ENCODE results near the gene TACC2.
"Not testable (repeated sequence)": the region's sequence is repeated elsewhere in the genome, so short reads cannot be mapped to it uniquely, and the experiment has no call there.

Gene TACC2

DNA sequence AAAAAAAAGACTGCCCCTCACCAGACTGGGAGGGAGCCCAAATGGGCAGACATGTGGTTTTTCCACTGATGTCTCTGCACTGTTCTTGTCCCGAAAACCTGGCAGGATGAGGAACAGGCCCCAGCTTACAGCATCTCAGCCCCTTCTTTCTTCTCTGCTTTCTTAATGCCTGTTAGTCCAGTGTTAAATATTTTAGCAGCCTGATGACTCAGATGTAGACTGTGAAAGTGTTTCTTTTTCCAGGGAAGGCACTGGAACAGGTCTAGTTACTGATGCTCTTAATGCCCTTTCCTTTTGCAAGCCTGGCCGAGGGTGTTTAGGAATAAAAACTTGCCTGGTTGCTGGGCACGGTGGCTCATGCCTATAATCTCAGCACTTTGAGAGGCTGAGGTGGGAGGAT lies 107.7 kb downstream of the TACC2 start:
- DNase-seq, result no peak

DNA sequence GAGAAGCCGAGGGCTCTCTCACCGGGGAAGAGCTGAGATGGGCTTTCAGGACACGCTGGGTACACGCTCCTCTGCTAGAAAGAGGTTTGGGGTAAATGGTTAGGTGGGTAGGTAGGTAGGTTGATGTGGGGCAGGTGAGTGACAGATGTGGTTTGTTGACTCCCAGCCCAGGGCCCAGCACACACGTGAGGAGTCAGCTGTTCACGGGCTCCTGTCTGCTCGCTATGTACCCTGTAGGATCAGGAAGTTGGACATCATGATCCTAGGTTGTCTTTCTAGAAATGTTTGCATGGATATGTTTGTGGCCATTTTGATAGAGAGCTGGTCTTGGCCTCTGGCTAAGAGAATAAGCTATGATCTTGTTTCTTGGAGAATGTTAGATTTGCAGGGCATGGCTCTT lies 109.0 kb downstream of the TACC2 start:
- no peak for DNase-seq

GRCh38 chr10:122098924-122099323 lies 110.0 kb downstream of the TACC2 start:
- no peak for DNase-seq

DNA sequence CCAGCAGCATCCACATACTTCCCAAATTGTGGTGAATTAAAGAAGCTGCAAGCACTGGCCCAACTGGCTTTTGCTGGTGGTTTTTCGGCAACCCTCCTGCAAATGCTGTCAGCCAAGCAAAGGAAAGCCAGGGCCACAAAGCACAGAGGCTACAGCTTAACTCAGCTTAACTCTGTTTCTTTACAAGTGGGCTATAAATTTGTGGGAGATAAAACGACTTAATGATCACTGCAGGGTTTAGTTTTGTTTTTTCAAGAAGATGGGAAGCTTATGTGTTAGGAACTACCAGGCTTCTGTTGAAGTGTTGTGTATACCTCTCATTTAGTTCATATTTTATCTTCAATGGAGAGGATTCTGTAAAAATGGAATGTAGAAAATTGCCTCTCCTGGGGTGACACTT lies 110.6 kb downstream of the TACC2 start:
- no peak for DNase-seq

- no peak for DNase-seq
Observed at GRCh38 chr10:122102146-122102868, 113.3 kb downstream of the TACC2 start.

- DNase-seq, result no peak
Observed at GRCh38 chr10:122102869-122103525, 114.0 kb downstream of the TACC2 start.

- no peak for DNase-seq
Observed at GRCh38 chr10:122103592-122103991, 114.6 kb downstream of the TACC2 start.

GRCh38 chr10:122108786-122109185 lies 119.8 kb downstream of the TACC2 start:
- DNase-seq, result not testable (repeated sequence)

DNA sequence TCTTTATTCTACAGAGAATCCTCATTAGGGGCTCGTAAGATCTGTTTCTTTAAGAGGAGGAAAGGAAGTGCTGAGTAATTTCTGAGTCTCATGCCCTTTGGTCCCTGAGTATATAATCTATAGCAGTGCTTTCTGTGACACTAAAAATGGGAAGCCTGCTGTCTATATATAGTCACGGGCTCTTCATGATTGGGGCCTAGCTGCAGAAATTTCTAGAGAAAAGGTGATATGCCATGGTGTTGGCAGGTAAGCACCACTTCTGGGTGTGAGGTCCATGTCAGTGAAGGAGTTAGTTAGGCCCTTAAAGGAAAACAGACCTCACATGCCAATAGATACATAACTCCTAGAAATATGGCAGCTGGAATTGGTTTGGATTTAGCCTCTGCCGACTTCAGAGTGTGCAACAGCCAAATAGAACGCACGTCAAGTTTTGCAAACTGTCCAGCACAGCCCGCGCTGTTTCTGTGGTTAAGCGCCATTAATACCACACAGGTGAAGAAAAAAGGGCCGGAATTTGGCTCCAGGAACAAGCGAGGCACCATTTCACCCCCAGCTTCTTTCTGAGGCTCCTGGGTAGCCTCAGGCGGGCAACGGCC lies 123.2 kb downstream of the TACC2 start:
- DNase-seq, result no peak

DNA sequence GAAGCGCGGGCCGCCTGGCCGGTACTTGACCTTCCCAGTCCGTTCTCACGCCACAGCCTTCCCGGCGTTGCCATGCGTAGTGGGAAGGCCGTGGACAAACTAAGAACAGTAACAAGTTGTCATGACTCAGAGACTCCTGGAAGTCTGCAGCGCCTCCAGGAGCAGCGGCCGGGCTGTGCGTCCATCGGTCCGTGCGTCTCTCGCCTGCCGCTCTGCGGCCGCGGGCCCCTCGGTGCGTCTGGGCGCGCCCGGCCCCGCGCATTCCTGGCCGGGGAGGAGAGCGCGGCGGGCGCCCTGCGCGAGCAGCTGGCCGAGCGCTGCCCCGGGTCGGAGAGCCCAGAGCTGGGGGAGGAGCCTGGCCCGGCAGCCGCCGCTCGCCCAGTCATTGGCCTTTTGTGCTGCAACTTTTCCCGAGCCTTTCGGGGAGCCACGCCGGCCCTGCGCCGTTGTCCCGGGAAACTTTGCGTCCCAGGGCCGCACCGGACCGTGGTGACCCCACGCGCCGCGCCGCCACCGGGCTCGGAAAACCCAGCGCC lies 123.7 kb downstream of the TACC2 start:
- no peak for DNase-seq

GRCh38 chr10:122113161-122113944 lies 124.4 kb downstream of the TACC2 start:
- no peak for DNase-seq

DNA sequence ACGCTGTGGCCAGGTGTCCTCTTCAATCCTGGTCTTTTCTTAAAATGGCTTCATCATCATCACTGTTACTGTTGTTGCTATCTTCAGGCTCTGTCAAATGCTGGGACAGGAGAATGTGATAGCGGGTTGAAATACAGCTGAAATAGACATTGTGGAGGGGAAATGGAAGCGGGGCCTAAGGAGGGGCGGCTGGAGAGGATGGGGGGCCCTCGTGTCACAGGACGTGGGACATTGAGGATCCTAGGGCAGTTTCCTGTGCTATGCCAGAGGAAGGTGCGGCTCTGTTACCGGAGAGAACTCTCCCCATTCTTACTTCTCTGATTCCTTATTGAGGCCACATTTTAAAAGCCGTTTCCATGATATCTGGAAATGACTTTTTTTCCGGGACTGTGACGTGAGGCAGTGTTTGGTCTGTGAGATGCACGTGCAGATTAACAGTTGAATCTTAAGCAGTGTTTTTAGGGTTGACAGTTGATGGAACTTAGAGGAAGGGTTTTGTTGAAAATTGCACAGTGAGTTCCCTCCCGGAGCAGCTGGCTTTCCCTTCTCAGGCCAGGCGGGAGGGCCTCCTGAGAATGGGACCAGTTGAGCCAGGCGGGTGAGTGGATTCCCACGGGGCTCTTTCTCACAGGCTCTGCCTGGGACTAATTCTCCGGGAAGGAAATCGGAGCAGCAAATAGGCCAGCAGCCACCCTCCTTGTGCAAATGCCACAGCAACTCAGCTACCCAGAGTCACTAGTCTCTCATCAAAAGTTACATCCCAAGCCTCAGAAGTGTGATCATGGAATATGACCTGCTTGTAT lies 125.2 kb downstream of the TACC2 start:
- no peak for DNase-seq

DNA sequence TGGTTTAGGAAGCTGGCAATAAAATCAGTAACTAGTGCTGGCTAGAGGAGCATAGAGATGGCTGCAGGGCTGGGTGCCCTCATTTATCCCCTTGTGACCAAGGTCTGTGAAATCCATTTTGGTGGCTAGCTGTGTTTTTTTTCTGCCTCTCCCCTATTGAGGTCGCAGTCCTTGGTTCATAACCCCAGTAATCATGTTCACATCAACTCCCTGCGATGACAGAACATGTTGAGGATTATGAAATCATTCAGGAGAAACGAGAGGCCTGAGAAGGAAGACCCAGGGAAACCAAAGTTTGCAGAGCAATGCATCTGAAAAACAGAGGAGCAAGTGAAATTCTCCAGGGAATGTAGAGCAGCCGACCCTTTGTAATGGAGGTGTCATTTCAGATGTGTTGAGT lies 126.9 kb downstream of the TACC2 start:
- no peak for DNase-seq

- no peak for DNase-seq
Observed at GRCh38 chr10:122116331-122116730, 127.4 kb downstream of the TACC2 start.

- DNase-seq, result no peak
Observed at GRCh38 chr10:122117475-122117874, 128.5 kb downstream of the TACC2 start.

GRCh38 chr10:122120008-122120744 lies 131.2 kb downstream of the TACC2 start:
- no peak for DNase-seq

DNA sequence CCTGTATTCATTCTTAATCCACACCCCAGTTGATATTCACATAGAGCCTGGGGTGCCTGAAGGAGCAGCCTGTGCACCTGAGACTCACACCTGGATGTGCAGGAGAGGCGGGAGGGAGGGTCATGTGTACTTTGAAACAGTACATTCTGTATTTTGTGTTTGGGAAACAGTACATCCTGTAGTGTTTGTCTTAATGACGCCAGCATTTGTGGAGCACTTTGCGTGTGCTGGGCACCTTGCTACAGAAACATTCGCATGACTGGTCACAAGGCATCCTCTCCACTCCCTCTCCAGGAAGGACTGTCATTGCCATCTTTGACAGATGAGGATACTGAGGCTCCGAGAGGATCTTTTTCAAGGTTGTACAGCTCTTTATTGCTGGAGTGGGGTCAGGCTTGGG lies 132.1 kb downstream of the TACC2 start:
- DNase-seq, result no peak

- no peak for DNase-seq
Observed at GRCh38 chr10:122122493-122122892, 133.5 kb downstream of the TACC2 start.

GRCh38 chr10:122123186-122123585 lies 134.2 kb downstream of the TACC2 start:
- no peak for DNase-seq

GRCh38 chr10:122124342-122124741 lies 135.4 kb downstream of the TACC2 start:
- DNase-seq, result no peak

- DNase-seq, result no peak
Observed at GRCh38 chr10:122124808-122125207, 135.8 kb downstream of the TACC2 start.
